K562 (cell line): ENCODE measurements around the gene KDM2B. TPM values are rescaled to one million over a fixed set of nuclear protein-coding genes. Genes with fewer than 3 reads are reported as not detected.

ENCODE experiments used
- ATAC-seq: fragments of 200-7000 bp; cut with Tn5 transposase; 3 replicates; pipeline ENCODE4 v1.9.1; 2020; ENCODE audit warnings: moderate library complexity
- BruUV-seq: library from RNA; stranded (reverse); fragments of 400-500 nt; replicated peaks from 2 replicates; lab custom pipeline; 2021; lab: Mats Ljungman, UMichigan
- CTCF ChIA-PET: fragments of 300-600 bp; formaldehyde crosslinking; extraction: SDS; loops from one replicate; lab custom pipeline; 2021; ENCODE audit warnings: low intra/inter-chr PET ratio; lab: Yijun Ruan, JAX
- POLR2A ChIA-PET: fragments of 300-600, 350-650 bp; sonication (Branson Sonifier 250); formaldehyde crosslinking; extraction: SDS; loops from one replicate; lab custom pipeline; 2021; ENCODE audit warnings: antibody characterized with exemption, inconsistent platforms; lab: Yijun Ruan, JAX
- DNase-seq, 4 experiments: peaks; one replicate each; pipeline versions ENCODE4 v3.0.0 to v3.0.0-alpha.2; 2011 to 2018; ENCODE audit warnings: low spot score in 3 of 4, mixed read lengths in 3 of 4; ENCODE audit errors: extremely low read depth in 1 of 4
- FAIRE-seq: peaks from 2 replicates; lab custom pipeline; 2011; peaks lifted over from hg19 to GRCh38; lab: Jason Lieb, UNC
- H2AFZ ChIP-seq: 2 replicates; pipeline ENCODE4 v1.6.0; 2011; ENCODE audit warnings: low read depth, low read length, control low read depth, inconsistent platforms
- H3K27ac ChIP-seq: fragments of 200-600 bp; 3 replicates; pipeline ENCODE4 v1.8.0; 2011; ENCODE audit warnings: low read depth, mild to moderate bottlenecking, control low read depth, inconsistent platforms, low read length, moderate library complexity, mixed read lengths; ENCODE audit errors: extremely low read depth
- H3K27me3 ChIP-seq, 2 experiments: fragments of 300-600 bp in 1 of 2; 2 replicates in 1 of 2; 3 replicates in 1 of 2; pipeline versions ENCODE4 v1.6.0 to v1.8.0; 2011; ENCODE audit warnings: inconsistent platforms in 2 of 2, low read length in 2 of 2, mild to moderate bottlenecking in 1 of 2, mixed read lengths in 1 of 2, moderate library complexity in 1 of 2; ENCODE audit not compliant: control insufficient read depth in 2 of 2, insufficient read depth in 2 of 2
- H3K36me3 ChIP-seq: fragments of 300-600 bp; 3 replicates; pipeline ENCODE4 v1.8.0; 2011; ENCODE audit warnings: mild to moderate bottlenecking, low read length, inconsistent platforms; ENCODE audit not compliant: control insufficient read depth, insufficient read depth
- H3K4me1 ChIP-seq, 2 experiments: fragments of 200-600 bp in 1 of 2; replicated peaks in 1 of 2; 2 replicates in 1 of 2; 3 replicates in 1 of 2; pipeline versions ENCODE4 v1.5.1 to v1.8.0; 2011; ENCODE audit warnings: inconsistent platforms in 2 of 2, low read length in 2 of 2, mild to moderate bottlenecking in 1 of 2, mixed read lengths in 1 of 2, moderate library complexity in 1 of 2; ENCODE audit not compliant: control insufficient read depth in 2 of 2, insufficient read depth in 2 of 2
- H3K4me2 ChIP-seq: 2 replicates; pipeline ENCODE4 v1.6.1; 2011; ENCODE audit warnings: low read length, control low read depth, inconsistent platforms, mixed read lengths; ENCODE audit not compliant: insufficient read depth
- H3K4me3 ChIP-seq: fragments of 200-600 bp; sonication (generic), shearing (Covaris generic); 2 replicates; pipeline ENCODE4 v1.5.1; 2016; ENCODE audit warnings: control low read depth, inconsistent platforms
- H3K79me2 ChIP-seq: fragments of 200-600 bp; 3 replicates; pipeline ENCODE4 v1.8.0; 2011; ENCODE audit warnings: low read length, inconsistent platforms; ENCODE audit not compliant: control insufficient read depth, insufficient read depth
- H3K9ac ChIP-seq, 2 experiments: 2 replicates each; pipeline versions ENCODE4 v1.6.0 to v1.6.1; 2011; ENCODE audit warnings: low read depth in 2 of 2, low read length in 2 of 2, control low read depth in 1 of 2, inconsistent platforms in 1 of 2, mild to moderate bottlenecking in 1 of 2, mixed read lengths in 1 of 2; ENCODE audit not compliant: insufficient read depth in 1 of 2
- H3K9me1 ChIP-seq: one replicate; pipeline ENCODE4 v1.6.0; 2011; ENCODE audit warnings: inconsistent platforms, mild to moderate bottlenecking, low read length, moderate library complexity; ENCODE audit not compliant: control insufficient read depth, insufficient read depth
- H3K9me3 ChIP-seq: replicated peaks from 2 replicates; pipeline ENCODE4 v1.5.1; 2011; ENCODE audit warnings: low read depth, low read length, inconsistent platforms; ENCODE audit not compliant: control insufficient read depth, insufficient read depth
- H4K20me1 ChIP-seq: replicated peaks from 2 replicates; pipeline ENCODE4 v1.6.1; 2011; ENCODE audit warnings: low read length, inconsistent platforms, mixed read lengths; ENCODE audit not compliant: control insufficient read depth, insufficient read depth
- ASH1L ChIP-seq: fragments of 450-650 bp; IDR thresholded peaks from 2 replicates; pipeline ENCODE4 v1.6.1; 2018; ENCODE audit warnings: borderline replicate concordance, mild to moderate bottlenecking, low read depth; ENCODE audit not compliant: partially characterized antibody
- EWSR1 ChIP-seq: fragments of 450-650 bp; IDR thresholded peaks from 2 replicates; pipeline ENCODE4 v1.6.1; 2018; ENCODE audit warnings: borderline replicate concordance, mild to moderate bottlenecking, low read depth, moderate library complexity; ENCODE audit not compliant: partially characterized antibody
- GABPB1 ChIP-seq: sonication (generic); formaldehyde crosslinking; IDR thresholded peaks from 2 replicates; pipeline ENCODE4 v1.8.0; 2022; ENCODE audit warnings: mild to moderate bottlenecking, missing genetic modification reagents
- GTF2F1 ChIP-seq: IDR thresholded peaks from 2 replicates; pipeline ENCODE4 v1.6.1; 2011; ENCODE audit warnings: low read depth, low read length, improper control_type of control experiment
- HNRNPK ChIP-seq: fragments of 200-400 bp; formaldehyde crosslinking; IDR thresholded peaks from one replicate; pipeline ENCODE4 v1.6.1; 2018; ENCODE audit warnings: mild to moderate bottlenecking, low read depth, low read length; ENCODE audit not compliant: poor library complexity, severe bottlenecking
- HSF4 ChIP-seq: fragments of 250-450 bp; sonication (Bioruptor Pico); IDR thresholded peaks from 2 replicates; pipeline ENCODE4 v2.1.2; 2022; ENCODE audit warnings: mild to moderate bottlenecking, moderate library complexity, borderline replicate concordance
- NFRKB ChIP-seq: fragments of 450-650 bp; IDR thresholded peaks from 2 replicates; pipeline ENCODE4 v1.6.1; 2016; ENCODE audit warnings: low read depth
- NR3C1 ChIP-seq: sonication (generic); formaldehyde crosslinking; IDR thresholded peaks from 2 replicates; pipeline ENCODE4 v1.8.1; 2022; ENCODE audit warnings: missing genetic modification reagents
- RBM15 ChIP-seq: fragments of 200-400 bp; formaldehyde crosslinking; IDR thresholded peaks from 2 replicates; pipeline ENCODE4 v1.6.1; 2018; ENCODE audit warnings: mild to moderate bottlenecking, low read length, moderate library complexity; ENCODE audit not compliant: insufficient read depth
- SMARCB1 ChIP-seq: IDR thresholded peaks from 2 replicates; pipeline ENCODE4 v1.6.1; 2011; ENCODE audit warnings: improper control_type of control experiment, low read depth; ENCODE audit not compliant: insufficient read length
- SP1 ChIP-seq: sonication (generic); formaldehyde crosslinking; IDR thresholded peaks from 2 replicates; pipeline ENCODE4 v1.8.1; 2022; ENCODE audit warnings: mild to moderate bottlenecking, missing genetic modification reagents
- SPI1 ChIP-seq: IDR thresholded peaks from 2 replicates; pipeline ENCODE4 v1.6.1; 2011; ENCODE audit warnings: low read depth, low read length, control low read depth, borderline replicate concordance
- ZKSCAN8 ChIP-seq: fragments of 200-800 bp; sonication (Bioruptor generic); IDR thresholded peaks from 2 replicates; pipeline ENCODE4 v1.6.1; 2016; ENCODE audit warnings: missing genetic modification characterization, missing compliant biosample characterization
- ZNF121 ChIP-seq: sonication (generic); formaldehyde crosslinking; conservative IDR thresholded peaks from 2 replicates; pipeline ENCODE4 v1.8.0; 2022; ENCODE audit warnings: missing genetic modification reagents
- ZNF140 ChIP-seq: fragments of 250-450 bp; sonication (Bioruptor Pico); IDR thresholded peaks from 2 replicates; pipeline ENCODE4 v1.8.0; 2021; ENCODE audit warnings: moderate library complexity, mild to moderate bottlenecking, inconsistent platforms
- ZNF282 ChIP-seq: sonication (generic); formaldehyde crosslinking; IDR thresholded peaks from 2 replicates; pipeline ENCODE4 v1.8.1; 2023; ENCODE audit warnings: missing genetic modification reagents
- ZSCAN29 ChIP-seq: fragments of 450-650 bp; IDR thresholded peaks from 2 replicates; pipeline ENCODE4 v1.6.1; 2017
- WGBS: fragments of 100-300 bp; shearing (Covaris generic); methylation state at CpG from one replicate; pipeline ENCODE4 v1.1.6; 2016; ENCODE audit warnings: low coverage, mixed read lengths; ENCODE audit not compliant: insufficient coverage; ENCODE audit errors: missing lambda C conversion rate; 5-methylcytosine and 5-hydroxymethylcytosine counted together
- in situ Hi-C: fragments of 300-500 bp; cut with MboI; formaldehyde crosslinking; loops from 4 replicates; pipeline ENCODE4 v1.15.0; 2018; ENCODE audit warnings: inconsistent platforms, mixed read lengths
- intact Hi-C: fragments of 100-400 bp; cut with micrococcal nuclease; formaldehyde crosslinking; loops from 2 replicates; pipeline ENCODE4 v1.14.2; 2022
- polyA plus RNA-seq, 8 experiments: library from polyadenylated mRNA; depleted of rRNA in 4 of 8; stranded (reverse) in 5 of 8; unstranded in 3 of 8; fragments of >200 nt; fragmentation: Nextera tagmentation in 2 of 8; fragmentation: Illumina TruSeq in 1 of 8; extraction: Ambion mirVana in 2 of 8; extraction: Trizol in 1 of 8; gene quantifications; 2 replicates each; pipeline versions ENCODE4 v1.2.1 to v1.2.3, GENCODE V29; 2011 to 2014; ENCODE audit warnings: inconsistent platforms in 1 of 8, missing spikeins in 1 of 8
- total RNA-seq, 7 experiments: library from RNA; depleted of rRNA in 6 of 7; stranded (reverse); fragments of >200 nt in 6 of 7; fragmentation: Illumina TruSeq in 2 of 7; extraction: Trizol in 2 of 7; gene quantifications; 2 replicates each; pipeline versions ENCODE4 v1.2.1 to v1.2.3, GENCODE V29; 2011 to 2021; ENCODE audit warnings: low replicate concordance in 1 of 7

Gene KDM2B
- total and polyA plus RNA-seq, 9 of the 15 experiments (the other 6 are each of a cell fraction or from before 2014, with no cell fraction given), result 7.4 to 50.5 (median 22.5) TPM

GRCh38 chr12:121490401-121491281 is 90.2 kb downstream of the KDM2B start:
- no peak overlapping the region for H3K27ac ChIP-seq
- WGBS, result 31% methylated on average over 13 of the region's 15 CpGs
- DNase-seq, result peak in 1 of 4 experiments; percentile 17

GRCh38 chr12:121489874-121490273 is 90.9 kb downstream of the KDM2B start:
- FAIRE-seq (no peak), DNase-seq (no peak), ATAC-seq (no peak)
- H3K4me2 ChIP-seq, result no peak overlapping the region
- no peak overlapping the region for H2AFZ ChIP-seq
- POLR2A ChIA-PET, result interaction anchor here (0.7 kb wide), 1 partner anchor 223 kb away, joined by 3 read pairs; the partner anchor contains the start of gene TMEM120B
- no peaks in the 10 kb centered on the region for H3K9me1 ChIP-seq
- in situ Hi-C loops, result no loop called here
- H3K27me3 ChIP-seq, result no peaks in the 10 kb centered on the region
- H3K36me3 ChIP-seq, result no peaks in the 10 kb centered on the region
- peaks cover 3 to 14% of the 10 kb centered on the region in 2 experiments; a peak in 4 of 5 replicates for H3K4me1 ChIP-seq
- H3K9me3 ChIP-seq, result no peaks in the 10 kb centered on the region
- CTCF ChIA-PET, result no interaction called here
- H3K9ac ChIP-seq, result peak overlapping the region in 1 of 2 experiments; percentile 2; a peak in 1 of 4 replicates
- no TSS peak for BruUV-seq
- H4K20me1 ChIP-seq, result no peaks in the 10 kb centered on the region
- no peak overlapping the region for H3K27ac ChIP-seq
- WGBS, result 71% methylated on average over 13 of the region's 16 CpGs
- no peak overlapping the region for H3K4me3 ChIP-seq
- no peaks in the 10 kb centered on the region for H3K79me2 ChIP-seq
- intact Hi-C loops, result no loop called here
- TF ChIP-seq ZSCAN29, result no peak
- TF ChIP-seq NR3C1 (CRISPR knock-in tag), result no peak
- no peak for TF ChIP-seq SMARCB1
- no peak for TF ChIP-seq ZNF282 (CRISPR knock-in tag)
- no peak for TF ChIP-seq EWSR1
- TF ChIP-seq GABPB1, result no peak
- TF ChIP-seq RBM15, result no peak
- TF ChIP-seq ZKSCAN8 (CRISPR knock-in tag), result no peak
- TF ChIP-seq HSF4 (CRISPR knock-in tag), result no peak
- no peak for TF ChIP-seq HNRNPK
- TF ChIP-seq SP1, result no peak
- TF ChIP-seq GTF2F1, result no peak
- TF ChIP-seq ZNF121 (CRISPR knock-in tag), result no peak
- TF ChIP-seq ASH1L, result no peak
- TF ChIP-seq NFRKB, result no peak

More at GRCh38 chr12:121490401-121491281, 90.2 kb downstream of the KDM2B start:
- H3K79me2 ChIP-seq, result no peaks in the 10 kb centered on the region
- no peaks in the 10 kb centered on the region for H3K9me3 ChIP-seq
- no peak overlapping the region; the same call in 1 of the 2 replicates for H3K4me2 ChIP-seq
- H3K9me1 ChIP-seq, result no peaks in the 10 kb centered on the region
- no peak overlapping the region for H2AFZ ChIP-seq
- TF ChIP-seq ZNF140 (CRISPR knock-in tag) (no peak), SPI1 (peak; percentile 31; the same call in 1 of the 2 replicates)
- intact Hi-C loops (no loop called here), in situ Hi-C loops (no loop called here)
- no peaks in the 10 kb centered on the region for H4K20me1 ChIP-seq
- H3K4me1 ChIP-seq, result peaks cover 3 to 14% of the 10 kb centered on the region in 2 experiments; a peak in 4 of 5 replicates
- ATAC-seq (no peak), FAIRE-seq (no peak)
- ChIA-PET CTCF (interaction anchor here (1.1 kb wide), 1 partner anchor 398 kb away, joined by 3 read pairs; the partner anchor contains the start of gene PSMD9), POLR2A (interaction anchor here (0.7 to 1.0 kb wide), 4 partner anchors 8 to 222 kb away, joined by 3 to 5 read pairs (median 4); partner anchors contain the start of gene TMEM120B)
- no peak overlapping the region; a peak in 1 of 4 replicates for H3K9ac ChIP-seq
- no peaks in the 10 kb centered on the region for H3K36me3 ChIP-seq
- BruUV-seq, result no TSS peak
- H3K27me3 ChIP-seq, result no peaks in the 10 kb centered on the region
- H3K4me3 ChIP-seq, result no peak overlapping the region
